Spleen (tissue), 7 donors: ENCODE results near the gene MEIKIN.

ENCODE experiments used
- CTCF ChIP-seq, 11 experiments: fragments of 200-600 bp in 7 of 11; fragments of 450-650 bp in 4 of 11; sonication (generic) in 4 of 11; IDR thresholded peaks in 8 of 11; conservative IDR thresholded peaks in 3 of 11; 1 replicate in 7 of 11; 2 replicates in 4 of 11; pipeline versions ENCODE4 v1.4.0 to v1.8.0; 2016 to 2021; ENCODE audit warnings: antibody characterized with exemption in 11 of 11, inconsistent platforms in 4 of 11, mild to moderate bottlenecking in 1 of 11
- POLR2A ChIP-seq, 3 donors: fragments of 450-650 bp; IDR thresholded peaks; one replicate each; pipeline ENCODE4 v1.5.1; 2017; ENCODE audit warnings: antibody characterized with exemption in 3 of 3, mild to moderate bottlenecking in 1 of 3
- POLR2AphosphoS5 ChIP-seq, 3 donors: sonication (generic); formaldehyde crosslinking; IDR thresholded peaks; one replicate each; pipeline ENCODE4 v1.5.1; 2017; ENCODE audit warnings: antibody characterized with exemption in 3 of 3
- donor health status: DM: no; HTN: no; CAD: no; lungs with moderate emphysema.
- donor health status: DM: no; HTN: no; CAD: no.
- donor health status: DM: no; HTN: no; CAD: no.

GRCh38 chr5:131939690-131940345 lies 5.6 kb downstream of the MEIKIN start:
- TF ChIP-seq CTCF (IDR thresholded peaks at IDR 0.05 in 8 of 11, conservative IDR thresholded peaks at IDR 0.05 in 3 of 11) = no peak
- no peak for TF ChIP-seq POLR2A (IDR thresholded peaks at IDR 0.05)
- no peak for TF ChIP-seq POLR2AphosphoS5 (IDR thresholded peaks at IDR 0.05)
